Stomach (tissue), 9 donors: ENCODE data around the gene VWA7. TPM values are rescaled to one million over a fixed set of nuclear protein-coding genes. Genes with fewer than 3 reads are reported as not detected.

Experiments
- DNase-seq, 2 donors: peaks; one replicate each; pipeline versions ENCODE4 v3.0.0 to v3.0.0-alpha.2; 2013 to 2019
- H3K27ac ChIP-seq, 5 donors: fragments of 200-600 bp in 4 of 5; sonication (generic) in 4 of 5; one replicate each; pipeline ENCODE4 v1.5.1; 2013 to 2019; ENCODE audit warnings: mild to moderate bottlenecking in 1 of 5, moderate library complexity in 1 of 5
- H3K27me3 ChIP-seq, 3 donors: fragments of 200-600 bp; sonication (generic); one replicate each; pipeline ENCODE4 v1.5.1; 2017 to 2019; ENCODE audit warnings: mixed run types in 1 of 3
- H3K36me3 ChIP-seq, 4 donors: fragments of 200-600 bp; sonication (generic); 1 replicate in 3 of 4; 2 replicates in 1 of 4; pipeline ENCODE4 v1.5.1; 2016 to 2019
- H3K4me1 ChIP-seq, 4 donors: fragments of 200-600 bp; sonication (generic); one replicate each; pipeline ENCODE4 v1.5.1; 2016 to 2019
- H3K4me3 ChIP-seq, 4 donors: fragments of 200-600 bp; sonication (generic) in 3 of 4; one replicate each; pipeline ENCODE4 v1.5.1; 2016 to 2019; ENCODE audit warnings: mild to moderate bottlenecking in 1 of 4
- H3K9me3 ChIP-seq, 4 donors: fragments of 200-600 bp; sonication (generic); one replicate each; pipeline ENCODE4 v1.5.1; 2016 to 2019
- CTCF ChIP-seq, 7 experiments: fragments of 450-650 bp in 4 of 7; fragments of 200-600 bp in 3 of 7; sonication (generic) in 3 of 7; IDR thresholded peaks; one replicate each; pipeline ENCODE4 v1.5.1; 2016 to 2019; ENCODE audit warnings: antibody characterized with exemption in 7 of 7, control low read depth in 2 of 7, mild to moderate bottlenecking in 1 of 7
- EP300 ChIP-seq: sonication (generic); formaldehyde crosslinking; IDR thresholded peaks from one replicate; pipeline ENCODE4 v1.6.1; 2017; ENCODE audit warnings: antibody characterized with exemption
- POLR2A ChIP-seq, 4 donors: fragments of 450-650 bp; IDR thresholded peaks; one replicate each; pipeline ENCODE4 v1.6.1; 2016; ENCODE audit warnings: antibody characterized with exemption in 4 of 4, control low read depth in 2 of 4, mild to moderate bottlenecking in 1 of 4, moderate library complexity in 1 of 4
- POLR2AphosphoS5 ChIP-seq, 3 donors: sonication (generic); formaldehyde crosslinking; IDR thresholded peaks; one replicate each; pipeline ENCODE4 v1.6.1; 2016; ENCODE audit warnings: antibody characterized with exemption in 3 of 3
- WGBS, 5 donors: extraction: QIAGEN DNeasy Blood & Tissue Kit in 3 of 5; methylation state at CpG; one replicate each; pipeline versions ENCODE4 v1.1.5 to v1.1.7; 2013 to 2018; 5-methylcytosine and 5-hydroxymethylcytosine counted together
- intact Hi-C: fragments of 100-400 bp; cut with DNase I; formaldehyde crosslinking; loops from one replicate; pipeline ENCODE4 v1.15.1; 2023; ENCODE audit warnings: low total_unique reads
- polyA plus RNA-seq, 3 donors: library from polyadenylated mRNA; stranded (reverse); fragments of 200-250 nt; gene quantifications; one replicate each; pipeline ENCODE4 v1.2.3, GENCODE V29; 2013
- total RNA-seq, 5 donors: library from RNA; depleted of rRNA; stranded (reverse); fragments of >200 nt; gene quantifications; one replicate each; pipeline versions ENCODE4 v1.1.0 to v1.2.3, GENCODE V29; 2014 to 2016
- donor health status: healthy with polysubstance abuse.
- donor health status: Bipolar disorder and iron deficiency.
- donor health status: healthy.

Gene VWA7
- total and polyA plus RNA-seq, 8 donors: 1.3 to 18.3 (median 4.2) TPM; not detected in 1

GRCh38 chr6:31784098-31784925 is 7.2 kb upstream of the VWA7 start:
- 91 to 97% (median 95%) methylated on average over 15 of the region's 15 CpGs for WGBS, 5 donors
- H3K27ac ChIP-seq: no peak overlapping the region
- intact Hi-C loops: no loop called here
- TF ChIP-seq POLR2A (IDR thresholded peaks at IDR 0.05) (no peak), CTCF (IDR thresholded peaks at IDR 0.05) (no peak), POLR2AphosphoS5 (IDR thresholded peaks at IDR 0.05) (no peak), EP300 (no peak)
- no peaks in the 10 kb centered on the region for H3K27me3 ChIP-seq
- no peaks in the 10 kb centered on the region for H3K4me1 ChIP-seq
- no peak overlapping the region for H3K4me3 ChIP-seq
- H3K9me3 ChIP-seq: no peaks in the 10 kb centered on the region
- no peak for DNase-seq
- peaks cover 62 to 92% (median 85%) of the 10 kb centered on the region in 4 donors for H3K36me3 ChIP-seq

- Histone ChIP-seq H3K4me3 (no peak overlapping the region), H3K36me3 (peaks cover 68 to 90% (median 87%) of the 10 kb centered on the region in 4 donors), H3K27me3 (no peaks in the 10 kb centered on the region), H3K4me1 (peaks cover 1 to 10% (median 5%) of the 10 kb centered on the region in 4 donors), H3K27ac (no peak overlapping the region), H3K9me3 (no peaks in the 10 kb centered on the region)
- DNase-seq: no peak
- no peak for TF ChIP-seq EP300
- TF ChIP-seq POLR2A (IDR thresholded peaks at IDR 0.05): no peak
- TF ChIP-seq CTCF (IDR thresholded peaks at IDR 0.05): no peak
- 84 to 92% (median 90%) methylated on average over 25 to 32 of the region's 32 CpGs for WGBS, 5 donors
- intact Hi-C loops: no loop called here
Measured at GRCh38 chr6:31782126-31782855, 5.2 kb upstream of the VWA7 start.

- TF ChIP-seq POLR2AphosphoS5 (IDR thresholded peaks at IDR 0.05) (no peak), EP300 (no peak), CTCF (IDR thresholded peaks at IDR 0.05) (no peak), POLR2A (IDR thresholded peaks at IDR 0.05) (no peak)
- Histone ChIP-seq H3K9me3 (no peaks in the 10 kb centered on the region), H3K27ac (no peak overlapping the region), H3K36me3 (peaks cover 68 to 86% (median 85%) of the 10 kb centered on the region in 4 donors), H3K4me1 (peaks cover 10 to 18% (median 13%) of the 10 kb centered on the region in 4 donors), H3K4me3 (no peak overlapping the region), H3K27me3 (no peaks in the 10 kb centered on the region)
- 84 to 96% (median 94%) methylated on average over 11 to 23 of the region's 23 CpGs for WGBS, 5 donors
- intact Hi-C loops: no loop called here
- no peak for DNase-seq
Measured at GRCh38 chr6:31781244-31782125, 4.4 kb upstream of the VWA7 start.
